Measurements from ENCODE around the gene RPL22. TPM values are rescaled to one million over a fixed set of nuclear protein-coding genes. Genes with fewer than 3 reads are reported as not detected.

Gene RPL22
- total RNA-seq, 1 experiment from 2014 or later: 456 TPM

- DNase-seq (ENCODE audit: low read depth, low spot score): no peak
- RAD21 ChIA-PET (ENCODE audit: low non-redundant PET in 1 of 2, low total read pairs in 2 of 2, uncharacterized antibody in 2 of 2, unreplicated experiment in 2 of 2): no interaction called here
- no TSS peak for BruUV-seq (replicated peaks)
- Histone ChIP-seq H2AFZ (ENCODE audit: low read depth, low read length, poor library complexity, severe bottlenecking) (no peak overlapping the region), H3K27ac (ENCODE audit: low read depth, low read length) (no peak overlapping the region), H3K9me2 (ENCODE audit: insufficient read depth) (no peaks in the 10 kb centered on the region), H3K79me2 (ENCODE audit: insufficient read depth, low read length) (peaks cover 36% of the 10 kb centered on the region), H3K27me3 (ENCODE audit: insufficient read depth, low read length) (no peaks in the 10 kb centered on the region), H3K9me3 (ENCODE audit: control insufficient read depth in 1 of 2, insufficient read depth in 1 of 2, low read depth in 1 of 2, low read length in 2 of 2) (no peaks in the 10 kb centered on the region), H3K4me3 (replicated peaks in 1 of 2; ENCODE audit: low read depth in 1 of 2, low read length in 2 of 2) (no peak overlapping the region), H3K36me3 (ENCODE audit: control insufficient read depth in 1 of 2, insufficient read depth in 2 of 2, low read length in 2 of 2) (peaks cover 0 to 16% of the 10 kb centered on the region in 2 experiments; a peak in 2 of 4 replicates), H3K9ac (ENCODE audit: low read length) (no peak overlapping the region), H4K20me1 (ENCODE audit: insufficient read depth) (no peaks in the 10 kb centered on the region; the same call in 1 of the 2 replicates), H3K4me1 (ENCODE audit: control insufficient read depth in 1 of 2, insufficient read depth in 2 of 2, low read length in 2 of 2) (peaks cover 24 to 45% of the 10 kb centered on the region in 2 experiments), H3K4me2 (ENCODE audit: low read length) (no peak overlapping the region)
- POLR2A ChIA-PET: no interaction called here
- CTCF ChIA-PET: no interaction called here
- ATAC-seq: no peak
- no peak for TF ChIP-seq JUND (IDR thresholded peaks at IDR 0.05)
- no peak for TF ChIP-seq ZNF274 (IDR thresholded peaks at IDR 0.05; ENCODE audit: low read depth, low read length)
- TF ChIP-seq EZH2phosphoT487 (IDR thresholded peaks at IDR 0.05; ENCODE audit: borderline replicate concordance): no peak
- no peak for TF ChIP-seq ZBTB33 (IDR thresholded peaks at IDR 0.05; ENCODE audit: extremely low read depth, insufficient replicate concordance, low read length)
- TF ChIP-seq ZFX (IDR thresholded peaks at IDR 0.05): no peak
- no peak for TF ChIP-seq EGR1 (IDR thresholded peaks at IDR 0.05; ENCODE audit: low read depth)
- TF ChIP-seq FOSL1 (IDR thresholded peaks at IDR 0.05; ENCODE audit: low read depth): no peak
- intact Hi-C loops (cut with micrococcal nuclease): no loop called here
These were observed 2.9 kb upstream of the RPL22 start for GRCh38 chr1:6202256-6202655.

- BruUV-seq (replicated peaks): no TSS peak
- Histone ChIP-seq H3K27ac (ENCODE audit: low read depth, low read length) (peak overlapping the region; percentile 94), H2AFZ (ENCODE audit: low read depth, low read length, poor library complexity, severe bottlenecking) (peak overlapping the region; percentile 66), H4K20me1 (ENCODE audit: insufficient read depth) (no peaks in the 10 kb centered on the region; the same call in 1 of the 2 replicates), H3K79me2 (ENCODE audit: insufficient read depth, low read length) (peaks cover 42% of the 10 kb centered on the region), H3K9me3 (ENCODE audit: control insufficient read depth in 1 of 2, insufficient read depth in 1 of 2, low read depth in 1 of 2, low read length in 2 of 2) (no peaks in the 10 kb centered on the region), H3K27me3 (ENCODE audit: insufficient read depth, low read length) (no peaks in the 10 kb centered on the region), H3K4me2 (ENCODE audit: low read length) (peak overlapping the region; percentile 93), H3K4me3 (replicated peaks in 1 of 2; ENCODE audit: low read depth in 1 of 2, low read length in 2 of 2) (peak overlapping the region; percentile 82 to 96), H3K9ac (ENCODE audit: low read length) (peak overlapping the region; percentile 98), H3K4me1 (ENCODE audit: control insufficient read depth in 1 of 2, insufficient read depth in 2 of 2, low read length in 2 of 2) (peaks cover 24 to 47% of the 10 kb centered on the region in 2 experiments), H3K36me3 (ENCODE audit: control insufficient read depth in 1 of 2, insufficient read depth in 2 of 2, low read length in 2 of 2) (peaks cover 10 to 31% of the 10 kb centered on the region in 2 experiments), H3K9me2 (ENCODE audit: insufficient read depth) (no peaks in the 10 kb centered on the region)
- ChIA-PET RAD21 (ENCODE audit: low non-redundant PET in 1 of 2, low total read pairs in 2 of 2, uncharacterized antibody in 2 of 2, unreplicated experiment in 2 of 2) (no interaction called here), POLR2A (interaction anchor here (1.3 kb wide), 1 partner anchor 20 kb away, joined by 3 read pairs; no protein-coding TSS in a partner anchor), CTCF (interaction anchor here (0.8 kb wide), 1 partner anchor 15 kb away, joined by 5 read pairs; no protein-coding TSS in a partner anchor)
- no peak for ATAC-seq
- TF ChIP-seq POLR2AphosphoS5 (IDR thresholded peaks at IDR 0.05; ENCODE audit: low read depth, low read length) (no peak), JUND (IDR thresholded peaks at IDR 0.05) (no peak), YY1 (IDR thresholded peaks at IDR 0.05; ENCODE audit: extremely low read depth, insufficient replicate concordance, low read depth, low read length) (no peak), POLR2A (IDR thresholded peaks at IDR 0.05; ENCODE audit: borderline replicate concordance, extremely low read depth, insufficient read depth, insufficient read length) (no peak), EZH2phosphoT487 (IDR thresholded peaks at IDR 0.05; ENCODE audit: borderline replicate concordance) (no peak)
- intact Hi-C loops (cut with micrococcal nuclease): no loop called here
- DNase-seq (ENCODE audit: low read depth, low spot score): no peak
These were observed 904 bp upstream of the RPL22 start for GRCh38 chr1:6200188-6200809.
